ENCODE results near the gene EXOC1.

- TF ChIP-seq POLR2A (IDR thresholded peaks at IDR 0.05), result no peak
- TF ChIP-seq CTCF (IDR thresholded peaks at IDR 0.05), result no peak
These were observed 21.4 kb downstream of the EXOC1 start for GRCh38 chr4:55874831-55875230.

Measured in adrenal gland (tissue), 5 donors.